Astrocyte (in vitro differentiated cells and primary cell): Measurements from ENCODE around the gene RELN.

Experiments
- EZH2 ChIP-seq: IDR thresholded peaks from 2 replicates; pipeline ENCODE4 v1.6.1; 2012; ENCODE audit warnings: mild to moderate bottlenecking, low read length, inconsistent platforms; ENCODE audit not compliant: insufficient read depth
- TF ChIP-seq, protein P1 (sequence below): IDR thresholded peaks from 2 replicates; pipeline ENCODE4 v1.5.1; 2011; ENCODE audit warnings: low read depth, mild to moderate bottlenecking, inconsistent platforms, low read length, moderate library complexity; ENCODE audit not compliant: insufficient read depth

DNA sequence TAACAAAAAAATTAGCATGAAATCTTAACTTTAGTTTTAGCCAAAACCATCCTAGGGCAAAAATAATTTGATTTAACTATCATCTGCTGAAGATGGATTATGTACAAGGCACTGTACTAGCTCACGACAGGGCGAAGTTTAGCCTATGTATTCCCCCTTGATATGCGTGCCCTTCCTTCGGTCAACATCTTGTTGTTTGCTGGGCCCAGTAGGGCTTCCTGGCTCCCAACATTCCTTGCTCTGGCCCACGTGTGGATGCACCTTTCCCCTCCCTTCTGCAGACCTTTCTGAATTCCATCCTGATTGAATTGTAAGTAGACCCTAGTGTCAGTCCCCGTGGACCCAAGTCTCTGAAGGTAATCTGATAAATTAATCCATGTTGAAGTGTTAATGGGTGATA is 212.0 kb downstream of the RELN start:
- TF ChIP-seq, protein P1, sequence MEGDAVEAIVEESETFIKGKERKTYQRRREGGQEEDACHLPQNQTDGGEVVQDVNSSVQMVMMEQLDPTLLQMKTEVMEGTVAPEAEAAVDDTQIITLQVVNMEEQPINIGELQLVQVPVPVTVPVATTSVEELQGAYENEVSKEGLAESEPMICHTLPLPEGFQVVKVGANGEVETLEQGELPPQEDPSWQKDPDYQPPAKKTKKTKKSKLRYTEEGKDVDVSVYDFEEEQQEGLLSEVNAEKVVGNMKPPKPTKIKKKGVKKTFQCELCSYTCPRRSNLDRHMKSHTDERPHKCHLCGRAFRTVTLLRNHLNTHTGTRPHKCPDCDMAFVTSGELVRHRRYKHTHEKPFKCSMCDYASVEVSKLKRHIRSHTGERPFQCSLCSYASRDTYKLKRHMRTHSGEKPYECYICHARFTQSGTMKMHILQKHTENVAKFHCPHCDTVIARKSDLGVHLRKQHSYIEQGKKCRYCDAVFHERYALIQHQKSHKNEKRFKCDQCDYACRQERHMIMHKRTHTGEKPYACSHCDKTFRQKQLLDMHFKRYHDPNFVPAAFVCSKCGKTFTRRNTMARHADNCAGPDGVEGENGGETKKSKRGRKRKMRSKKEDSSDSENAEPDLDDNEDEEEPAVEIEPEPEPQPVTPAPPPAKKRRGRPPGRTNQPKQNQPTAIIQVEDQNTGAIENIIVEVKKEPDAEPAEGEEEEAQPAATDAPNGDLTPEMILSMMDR: no peak
- TF ChIP-seq EZH2: no peak
